HL-60 (cell line): ENCODE results near the gene XYLT1.

Experiments
- CTCF ChIP-seq: IDR thresholded peaks from one replicate; pipeline ENCODE4 v1.5.1; 2011; ENCODE audit warnings: low read length, control low read depth, inconsistent platforms; ENCODE audit not compliant: insufficient read depth
- GABPA ChIP-seq: IDR thresholded peaks from 2 replicates; pipeline ENCODE4 v1.6.1; 2012; ENCODE audit warnings: low read depth
- POLR2AphosphoS5 ChIP-seq: IDR thresholded peaks from 2 replicates; pipeline ENCODE4 v1.6.1; 2012; ENCODE audit warnings: low read depth
- REST ChIP-seq: IDR thresholded peaks from 2 replicates; pipeline ENCODE4 v1.6.1; 2012; ENCODE audit warnings: low read depth; ENCODE audit not compliant: insufficient replicate concordance
- SPI1 ChIP-seq: IDR thresholded peaks from 2 replicates; pipeline ENCODE4 v1.6.1; 2012; ENCODE audit warnings: low read depth, mild to moderate bottlenecking, borderline replicate concordance

GRCh38 chr16:17350207-17350606 lies 120.6 kb downstream of the XYLT1 start:
- TF ChIP-seq REST (no peak), CTCF (no peak), POLR2AphosphoS5 (no peak), GABPA (no peak), SPI1 (no peak)
